Spinal cord (tissue), 10 donors: ENCODE results near the gene PBRM1. TPM values are rescaled to one million over a fixed set of nuclear protein-coding genes. Genes with fewer than 3 reads are reported as not detected.
"Not testable (repeated sequence)": the region's sequence is repeated elsewhere in the genome, so short reads cannot be mapped to it uniquely, and the experiment has no call there.

ENCODE experiments used
- DNase-seq, 6 donors: peaks; one replicate each; pipeline versions ENCODE4 v3.0.0 to v3.0.0-alpha.2; 2013 to 2015; ENCODE audit warnings: low spot score in 6 of 6, low read depth in 4 of 6
- H3K27ac ChIP-seq: one replicate; pipeline ENCODE4 v1.5.1; 2013; ENCODE audit warnings: low read depth, low read length, control low read depth
- H3K27me3 ChIP-seq: one replicate; pipeline ENCODE4 v1.6.1; 2013; ENCODE audit warnings: low read length; ENCODE audit not compliant: control insufficient read depth, insufficient read depth
- H3K36me3 ChIP-seq: one replicate; pipeline ENCODE4 v1.6.1; 2013; ENCODE audit warnings: low read length; ENCODE audit not compliant: control insufficient read depth, insufficient read depth
- H3K4me1 ChIP-seq: one replicate; pipeline ENCODE4 v1.6.1; 2013; ENCODE audit warnings: low read length; ENCODE audit not compliant: control insufficient read depth, insufficient read depth
- H3K4me3 ChIP-seq: one replicate; pipeline ENCODE4 v1.5.1; 2013; ENCODE audit warnings: low read depth, low read length, control low read depth
- H3K9me3 ChIP-seq: one replicate; pipeline ENCODE4 v1.6.1; 2013; ENCODE audit warnings: low read length; ENCODE audit not compliant: control insufficient read depth, insufficient read depth
- WGBS: methylation state at CpG from one replicate; pipeline ENCODE4 v1.1.5; 2013; ENCODE audit warnings: missing lambda C conversion rate; ENCODE audit not compliant: insufficient coverage; 5-methylcytosine and 5-hydroxymethylcytosine counted together
- polyA plus RNA-seq, 2 donors: library from polyadenylated mRNA; unstranded; fragments of 120-200 nt; gene quantifications; one replicate each; pipeline ENCODE4 v1.2.1, GENCODE V29; 2013; ENCODE audit not compliant: insufficient read length in 2 of 2
- total RNA-seq, 2 donors: library from RNA; depleted of rRNA in 1 of 2; stranded (reverse); fragments of 120-200 nt in 1 of 2; fragments of >200 nt in 1 of 2; gene quantifications; one replicate each; pipeline versions ENCODE4 v1.2.3 to v1.2.4, GENCODE V29; 2013 to 2014
- donor health status: healthy.

PBRM1 gene
- total and polyA plus RNA-seq, 4 donors = 35.9 to 105 (median 59.4) TPM

DNA sequence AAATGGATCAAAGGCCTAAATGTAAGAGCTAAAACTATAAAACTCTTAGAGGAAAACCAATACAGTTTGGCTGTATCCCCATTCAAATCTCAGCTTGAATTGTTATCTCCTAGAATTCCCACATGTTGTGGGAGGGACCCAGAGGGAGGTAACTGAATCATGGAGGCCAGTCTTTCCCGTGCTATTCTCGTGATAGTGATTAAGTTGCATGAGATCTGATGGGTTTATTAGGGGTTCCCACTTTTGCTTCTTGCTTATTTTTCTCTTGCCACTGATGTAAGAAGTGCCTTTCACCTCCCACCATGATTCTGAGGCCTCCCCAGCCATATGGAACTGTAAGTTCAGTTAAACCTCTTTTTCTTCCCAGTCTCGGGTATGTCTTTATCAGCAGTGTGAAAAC is 9.5 kb downstream of the PBRM1 start:
- H3K27me3 ChIP-seq, DNase-seq, H3K4me1 ChIP-seq, H3K27ac ChIP-seq, H3K9me3 ChIP-seq, H3K4me3 ChIP-seq: not testable (repeated sequence)
- WGBS = no CpG with 5 or more reads among the region's 3 CpGs
- peaks cover 51% of the 10 kb centered on the region for H3K36me3 ChIP-seq

- no peaks in the 10 kb centered on the region for H3K27me3 ChIP-seq
- no peak overlapping the region for H3K4me3 ChIP-seq
- no peaks in the 10 kb centered on the region for H3K9me3 ChIP-seq
- 100% methylated on average over 1 of the region's 1 CpG for WGBS
- no peak for DNase-seq
- no peak overlapping the region for H3K27ac ChIP-seq
- H3K4me1 ChIP-seq = no peaks in the 10 kb centered on the region
- H3K36me3 ChIP-seq = peaks cover 33% of the 10 kb centered on the region
Observed at GRCh38 chr3:52671676-52672075, 14.0 kb downstream of the PBRM1 start.

- DNase-seq = no peak
- no peaks in the 10 kb centered on the region for H3K27me3 ChIP-seq
- no peaks in the 10 kb centered on the region for H3K4me1 ChIP-seq
- H3K4me3 ChIP-seq = no peak overlapping the region
- no peaks in the 10 kb centered on the region for H3K9me3 ChIP-seq
- 74% methylated on average over 3 of the region's 9 CpGs for WGBS
- peaks cover 39% of the 10 kb centered on the region for H3K36me3 ChIP-seq
- H3K27ac ChIP-seq = no peak overlapping the region
Observed at GRCh38 chr3:52670621-52671521, 14.8 kb downstream of the PBRM1 start.

DNA sequence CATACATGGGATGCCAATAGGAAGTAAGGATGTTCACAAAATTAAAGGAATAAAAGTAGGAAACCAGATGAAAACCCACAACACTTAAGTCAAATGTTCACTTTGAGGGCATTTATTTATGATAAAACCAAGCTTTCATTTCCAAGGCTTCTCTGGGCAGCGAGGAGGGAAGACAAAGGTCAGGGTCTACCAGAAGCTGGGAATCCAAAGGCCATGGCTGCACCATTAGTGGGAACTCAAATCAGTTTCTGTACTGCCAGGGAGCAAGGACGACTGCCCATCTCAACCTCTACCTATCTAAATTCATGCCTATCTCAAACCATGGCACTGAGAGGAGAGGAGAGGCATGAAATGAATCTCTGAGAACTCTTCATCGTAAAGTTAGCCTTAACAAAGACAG is 22.6 kb downstream of the PBRM1 start:
- no peak for DNase-seq

GRCh38 chr3:52660046-52660445 is 25.7 kb downstream of the PBRM1 start:
- Histone ChIP-seq H3K36me3 (peaks cover 44% of the 10 kb centered on the region), H3K4me1 (no peaks in the 10 kb centered on the region), H3K4me3 (no peak overlapping the region), H3K27ac (no peak overlapping the region), H3K9me3 (no peaks in the 10 kb centered on the region), H3K27me3 (no peaks in the 10 kb centered on the region)
- no CpG with 5 or more reads among the region's 3 CpGs for WGBS
- DNase-seq = no peak

More for the DNA sequence above, 22.6 kb downstream of the PBRM1 start:
- no CpG with 5 or more reads among the region's 3 CpGs for WGBS
- H3K27ac ChIP-seq = no peak overlapping the region
- H3K4me3 ChIP-seq = no peak overlapping the region
- H3K4me1 ChIP-seq = no peaks in the 10 kb centered on the region
- no peaks in the 10 kb centered on the region for H3K27me3 ChIP-seq
- peaks cover 40% of the 10 kb centered on the region for H3K36me3 ChIP-seq
- no peaks in the 10 kb centered on the region for H3K9me3 ChIP-seq

DNA sequence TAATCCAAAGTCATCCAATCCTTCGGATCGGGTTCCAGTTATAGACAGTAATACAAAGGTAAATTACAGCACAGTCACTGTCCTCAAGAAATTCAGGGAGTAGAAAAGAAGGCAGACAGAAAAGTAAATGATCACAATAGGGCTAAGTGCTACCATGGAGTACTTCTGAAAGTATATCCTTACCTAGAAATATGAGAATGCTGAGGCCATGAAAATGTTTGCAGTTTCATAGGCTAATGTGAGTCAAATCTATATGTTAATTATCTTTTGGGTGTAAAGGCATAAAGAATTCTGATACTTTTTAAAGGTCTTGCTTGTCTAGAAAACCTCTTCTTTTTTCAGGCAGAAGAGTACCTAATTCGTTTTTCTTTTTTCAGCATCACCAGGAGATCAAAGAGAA is 29.8 kb downstream of the PBRM1 start:
- Histone ChIP-seq H3K36me3 (peaks cover 57% of the 10 kb centered on the region), H3K9me3 (no peaks in the 10 kb centered on the region), H3K27me3 (no peaks in the 10 kb centered on the region), H3K4me3 (no peak overlapping the region), H3K27ac (no peak overlapping the region), H3K4me1 (no peaks in the 10 kb centered on the region)
- no CpG with 5 or more reads among the region's 3 CpGs for WGBS
- DNase-seq = no peak

- no peaks in the 10 kb centered on the region for H3K27me3 ChIP-seq
- no peak overlapping the region for H3K27ac ChIP-seq
- peaks cover 42% of the 10 kb centered on the region for H3K36me3 ChIP-seq
- H3K4me3 ChIP-seq = no peak overlapping the region
- H3K9me3 ChIP-seq = no peaks in the 10 kb centered on the region
- no peak for DNase-seq
- H3K4me1 ChIP-seq = no peaks in the 10 kb centered on the region
Observed at GRCh38 chr3:52651592-52651991, 34.1 kb downstream of the PBRM1 start.

GRCh38 chr3:52650439-52650838 is 35.3 kb downstream of the PBRM1 start:
- Histone ChIP-seq H3K36me3 (peaks cover 37% of the 10 kb centered on the region), H3K4me1 (no peaks in the 10 kb centered on the region), H3K27me3 (no peaks in the 10 kb centered on the region), H3K27ac (no peak overlapping the region), H3K4me3 (no peak overlapping the region), H3K9me3 (no peaks in the 10 kb centered on the region)
- no peak for DNase-seq
- no CpG with 5 or more reads among the region's 1 CpG for WGBS

GRCh38 chr3:52649461-52650210 is 36.1 kb downstream of the PBRM1 start:
- no peak for DNase-seq
- Histone ChIP-seq H3K36me3 (peaks cover 35% of the 10 kb centered on the region), H3K27me3 (no peaks in the 10 kb centered on the region), H3K27ac (no peak overlapping the region), H3K4me1 (no peaks in the 10 kb centered on the region), H3K4me3 (no peak overlapping the region), H3K9me3 (no peaks in the 10 kb centered on the region)
- WGBS = 90% methylated on average over 1 of the region's 5 CpGs

GRCh38 chr3:52645549-52645948 is 40.2 kb downstream of the PBRM1 start:
- H3K4me1 ChIP-seq = no peaks in the 10 kb centered on the region
- no peak overlapping the region for H3K4me3 ChIP-seq
- H3K27ac ChIP-seq = no peak overlapping the region
- 93% methylated on average over 3 of the region's 6 CpGs for WGBS
- peaks cover 39% of the 10 kb centered on the region for H3K36me3 ChIP-seq
- H3K9me3 ChIP-seq = no peaks in the 10 kb centered on the region
- H3K27me3 ChIP-seq = no peaks in the 10 kb centered on the region
- DNase-seq = no peak
